Umbilical cord (tissue), 2 donors: ENCODE results near the gene TMEM201. TPM values are rescaled to one million over a fixed set of nuclear protein-coding genes. Genes with fewer than 3 reads are reported as not detected.
"Not testable (repeated sequence)": the region's sequence is repeated elsewhere in the genome, so short reads cannot be mapped to it uniquely, and the experiment has no call there.

Experiments used
- DNase-seq: peaks from one replicate; pipeline ENCODE4 v3.0.0-alpha.2; 2015; ENCODE audit warnings: low spot score
- total RNA-seq: library from RNA; depleted of rRNA; stranded (reverse); fragments of >200 nt; gene quantifications from one replicate; pipeline ENCODE4 v1.2.3, GENCODE V29; 2014; ENCODE audit warnings: low replicate concordance; ENCODE audit not compliant: insufficient read depth

The TMEM201 gene, protein sequence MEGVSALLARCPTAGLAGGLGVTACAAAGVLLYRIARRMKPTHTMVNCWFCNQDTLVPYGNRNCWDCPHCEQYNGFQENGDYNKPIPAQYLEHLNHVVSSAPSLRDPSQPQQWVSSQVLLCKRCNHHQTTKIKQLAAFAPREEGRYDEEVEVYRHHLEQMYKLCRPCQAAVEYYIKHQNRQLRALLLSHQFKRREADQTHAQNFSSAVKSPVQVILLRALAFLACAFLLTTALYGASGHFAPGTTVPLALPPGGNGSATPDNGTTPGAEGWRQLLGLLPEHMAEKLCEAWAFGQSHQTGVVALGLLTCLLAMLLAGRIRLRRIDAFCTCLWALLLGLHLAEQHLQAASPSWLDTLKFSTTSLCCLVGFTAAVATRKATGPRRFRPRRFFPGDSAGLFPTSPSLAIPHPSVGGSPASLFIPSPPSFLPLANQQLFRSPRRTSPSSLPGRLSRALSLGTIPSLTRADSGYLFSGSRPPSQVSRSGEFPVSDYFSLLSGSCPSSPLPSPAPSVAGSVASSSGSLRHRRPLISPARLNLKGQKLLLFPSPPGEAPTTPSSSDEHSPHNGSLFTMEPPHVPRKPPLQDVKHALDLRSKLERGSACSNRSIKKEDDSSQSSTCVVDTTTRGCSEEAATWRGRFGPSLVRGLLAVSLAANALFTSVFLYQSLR
- 3.6 TPM for total RNA-seq

DNA sequence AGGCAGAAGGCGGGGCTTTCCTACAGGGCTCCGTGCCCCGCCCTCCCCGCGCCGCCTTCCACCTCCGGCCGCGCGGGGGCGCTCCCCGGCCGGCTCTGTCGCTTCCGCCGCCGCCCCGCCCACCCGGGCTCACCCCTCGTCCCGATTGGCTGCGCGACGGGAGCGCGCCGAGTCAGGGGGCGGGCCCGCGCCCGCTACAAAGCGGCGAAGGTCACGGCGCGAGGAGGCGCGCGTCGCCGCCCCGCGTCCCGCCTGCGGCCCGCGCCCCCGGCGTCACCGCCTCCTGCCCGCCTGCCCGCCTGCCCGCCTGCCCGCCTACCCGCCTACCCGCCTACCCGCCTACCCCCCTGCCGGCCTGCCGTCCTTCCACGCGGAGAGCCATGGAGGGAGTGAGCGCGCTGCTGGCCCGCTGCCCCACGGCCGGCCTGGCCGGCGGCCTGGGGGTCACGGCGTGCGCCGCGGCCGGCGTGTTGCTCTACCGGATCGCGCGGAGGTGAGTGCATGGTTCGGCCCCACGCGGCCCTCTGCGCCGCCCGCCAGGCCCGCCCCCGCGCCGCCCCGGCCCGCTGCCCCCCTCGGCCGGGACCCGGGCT is at the start of gene TMEM201:
TMEM201 (plus strand) TSS at position 361 of the 593 bp plus-strand sequence; CDS start at position 381, 20 bp downstream.
- peak; percentile 93 for DNase-seq

DNA sequence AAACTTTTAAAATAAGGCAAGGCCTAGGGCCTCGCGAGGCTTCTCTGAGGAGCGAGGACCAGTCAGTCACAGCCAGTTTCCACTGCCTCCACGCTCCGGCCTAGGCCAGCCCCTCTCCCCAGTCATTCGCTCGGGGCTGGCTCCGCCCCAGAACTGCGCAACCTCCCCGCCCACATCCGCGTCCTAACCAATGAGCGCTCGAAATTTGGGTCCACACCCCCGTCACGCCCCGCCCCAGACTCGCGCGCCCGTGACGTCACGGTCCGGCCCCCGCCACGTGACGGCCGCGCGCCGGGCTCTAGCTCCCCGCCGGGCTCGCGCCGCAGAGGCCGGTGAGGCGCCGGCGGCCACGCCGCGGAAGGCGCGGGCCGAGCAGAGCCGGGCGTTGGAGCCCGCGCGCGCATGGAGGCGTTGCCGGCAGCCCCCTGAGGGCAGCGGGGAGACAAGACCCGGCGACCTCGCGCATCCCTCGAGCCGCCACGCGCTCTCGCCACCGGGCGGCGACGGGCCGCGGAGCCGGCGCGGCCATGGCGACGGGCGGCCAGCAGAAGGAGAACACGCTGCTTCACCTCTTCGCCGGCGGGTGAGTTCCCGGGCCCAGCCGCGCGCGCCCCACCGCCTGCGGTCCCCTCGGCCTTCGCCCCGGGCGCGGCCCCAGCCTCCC is 49.4 kb upstream of the TMEM201 start, which contains the start of gene SLC25A33:
SLC25A33 (plus strand) TSS at position 301 of the 664 bp plus-strand sequence; CDS start at position 528, 227 bp downstream.
- DNase-seq = peak; percentile 99

DNA sequence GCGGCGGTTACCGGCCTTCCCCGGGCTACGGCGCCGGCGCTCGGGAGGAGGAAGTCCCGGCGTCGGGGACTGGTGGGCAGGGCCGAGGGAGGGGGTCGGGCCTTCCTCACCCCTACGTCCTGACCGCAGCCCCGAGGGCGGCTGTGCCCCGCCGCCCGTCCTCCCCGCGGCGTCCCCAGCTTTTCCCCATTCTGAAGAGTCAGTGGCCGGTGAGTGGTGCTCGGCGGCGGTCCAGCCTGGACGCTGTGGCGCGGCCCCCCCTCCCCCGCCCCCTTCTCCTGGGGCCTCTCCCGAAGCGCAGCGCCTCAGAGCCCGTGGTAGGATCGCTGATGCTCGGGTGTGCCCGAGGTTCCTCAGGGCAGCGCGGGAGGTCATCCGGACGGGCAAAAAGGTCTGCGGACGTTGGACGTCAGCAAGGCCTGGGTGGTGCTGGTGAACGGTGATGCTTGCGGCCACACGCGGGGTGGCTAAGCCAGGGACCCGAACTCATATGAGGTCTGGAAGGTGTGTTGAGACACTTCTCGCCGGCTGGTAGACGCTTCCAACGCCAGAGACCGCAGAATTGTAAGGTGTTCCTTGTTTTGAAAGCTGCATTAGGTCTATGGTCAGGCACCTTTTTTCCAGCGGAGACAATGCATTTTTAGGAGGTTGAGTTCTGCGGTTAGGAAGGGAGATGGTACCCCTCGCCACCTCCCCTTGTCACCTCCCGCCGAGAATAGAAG is 48.7 kb upstream of the TMEM201 start:
- peak; percentile 51 for DNase-seq

DNA sequence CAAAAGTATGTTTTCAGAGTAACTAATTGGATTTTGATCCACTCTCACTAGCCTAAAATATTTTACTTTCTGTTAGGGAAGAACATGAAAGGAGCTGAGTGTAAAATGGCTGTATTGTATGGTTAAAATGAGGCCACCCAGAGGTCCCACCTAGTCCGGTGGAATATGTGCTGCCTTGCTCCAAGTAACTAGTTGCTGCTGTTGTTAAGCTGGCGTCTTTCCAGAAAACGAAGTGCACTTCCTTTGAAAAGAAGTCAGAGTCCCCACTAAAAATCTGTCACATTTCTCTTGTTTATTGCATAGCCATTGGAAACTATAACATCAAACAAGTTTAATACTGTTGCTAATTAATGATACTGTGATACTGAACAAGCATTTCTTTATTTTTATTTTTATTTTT is 46.3 kb upstream of the TMEM201 start:
- DNase-seq = peak; percentile 37

DNA sequence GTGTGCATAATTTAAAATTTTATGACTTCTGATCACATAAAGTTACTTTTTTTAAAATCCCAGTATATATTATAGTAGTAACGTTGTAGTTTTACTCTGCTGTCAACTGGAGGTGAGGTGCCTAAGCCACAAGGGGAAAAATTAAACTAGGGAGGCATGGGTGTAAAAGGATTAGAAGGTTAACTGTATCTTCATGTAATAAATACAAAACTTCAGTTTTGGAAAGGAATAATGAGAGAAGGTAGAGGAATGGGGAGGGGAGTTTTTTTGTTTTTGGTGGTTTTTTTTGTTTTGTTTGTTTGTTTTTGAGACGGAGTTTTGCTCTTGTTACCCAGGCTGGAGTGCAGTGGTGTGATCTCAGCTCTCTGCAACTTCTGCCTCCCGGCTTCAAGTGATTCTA is 43.8 kb upstream of the TMEM201 start:
- no peak for DNase-seq

DNA sequence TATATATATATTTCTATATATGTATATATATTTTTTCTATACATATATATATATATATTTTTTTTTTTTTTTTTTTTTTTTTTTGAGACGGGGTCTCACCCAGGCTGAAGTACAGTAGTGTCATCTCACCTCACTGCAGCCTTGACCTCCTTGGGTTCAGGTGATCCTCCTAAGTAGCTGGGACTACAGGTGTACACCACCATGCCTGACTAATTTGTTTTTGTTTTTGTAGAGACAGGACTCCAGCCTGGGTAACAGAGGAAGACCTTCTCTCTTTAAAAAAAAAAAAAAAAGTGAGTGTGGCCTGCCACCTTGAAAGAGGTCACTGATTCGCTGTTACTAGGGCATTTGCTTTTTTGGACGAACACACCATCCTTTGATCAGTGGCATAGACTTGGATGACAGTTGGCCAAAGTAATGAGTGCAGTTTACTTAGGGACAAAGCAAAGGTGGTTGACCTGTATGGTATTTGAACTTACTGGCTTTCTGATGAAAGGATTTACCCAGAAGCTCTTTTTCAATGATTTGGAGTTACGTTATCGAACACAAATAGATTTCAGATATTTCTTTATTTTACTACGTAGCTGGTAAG is 38.7 kb upstream of the TMEM201 start:
- no peak for DNase-seq

DNA sequence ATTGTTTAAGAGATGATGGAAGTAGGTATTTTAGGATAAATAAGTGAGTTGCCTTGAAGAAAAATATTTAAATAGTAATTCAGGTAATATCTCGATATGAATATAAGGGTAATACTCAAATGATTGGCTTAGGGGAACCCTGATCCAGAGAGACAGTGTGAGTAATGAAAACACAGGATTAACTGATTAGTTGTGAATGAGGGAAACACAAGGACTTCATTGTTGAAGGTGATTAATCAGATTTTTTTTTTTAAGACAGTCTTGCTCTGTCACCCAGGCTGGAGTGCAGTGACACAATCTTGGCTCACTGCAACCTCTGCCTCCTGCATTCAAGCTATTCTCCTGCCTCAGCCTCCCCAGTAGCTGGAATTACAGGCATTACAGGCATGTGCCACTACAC is 36.7 kb upstream of the TMEM201 start:
- no peak for DNase-seq

DNA sequence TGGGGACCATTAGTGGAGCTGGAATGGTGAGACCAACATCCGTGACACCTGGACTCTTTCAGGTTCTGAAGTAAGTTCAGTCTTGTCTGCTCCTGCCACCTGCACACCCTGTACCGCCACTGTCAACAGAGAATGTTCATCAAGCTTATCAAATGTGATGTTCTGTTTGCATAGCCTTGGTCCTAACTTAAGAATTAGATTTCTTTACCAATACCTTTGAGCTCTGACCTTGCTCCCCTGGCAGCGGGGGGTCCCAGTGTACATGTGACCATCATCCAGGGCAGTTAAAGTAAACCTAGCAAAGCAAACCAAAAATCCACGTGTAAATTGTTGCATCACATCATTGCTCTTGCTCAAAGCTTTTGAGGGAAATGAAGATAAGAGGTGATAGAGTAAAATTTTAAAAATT is 35.0 kb upstream of the TMEM201 start:
- DNase-seq = no peak

DNA sequence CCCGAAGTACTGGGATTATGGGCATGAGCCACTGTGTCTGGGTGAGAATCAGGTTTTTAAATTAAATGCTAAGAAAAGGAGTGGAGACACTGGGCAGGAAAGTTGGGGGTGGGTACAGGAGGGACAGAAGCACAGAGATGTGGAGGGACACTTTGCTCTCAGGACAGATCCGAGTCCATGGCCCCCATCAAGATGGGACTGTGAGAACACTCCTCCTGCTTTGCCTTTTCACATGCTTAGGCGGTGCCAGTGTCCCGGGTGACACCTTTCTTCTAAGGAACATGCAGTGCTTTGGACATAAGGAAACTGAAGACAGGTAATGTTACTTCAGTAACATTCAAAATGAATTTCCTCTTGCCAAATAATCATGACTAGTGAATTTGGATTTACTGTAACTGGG is 32.8 kb upstream of the TMEM201 start:
- DNase-seq = no peak

DNA sequence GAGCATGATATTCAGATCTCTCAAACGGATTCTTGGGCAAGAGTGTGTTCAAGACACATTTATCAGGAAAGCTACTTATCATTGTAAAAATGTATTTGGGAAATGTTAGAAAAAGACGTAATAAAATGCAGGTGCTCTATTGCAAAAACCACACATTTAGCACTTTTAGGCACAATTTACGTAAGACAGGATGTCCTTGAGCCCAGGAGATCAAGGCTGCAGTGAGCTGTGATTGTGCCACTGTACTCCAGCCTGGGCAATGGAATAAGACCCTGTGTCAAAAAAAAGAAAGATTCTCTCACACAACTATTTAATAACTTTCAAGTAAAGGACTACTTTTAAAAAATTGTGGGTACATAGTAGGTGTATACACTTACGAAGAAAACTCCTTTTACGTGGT is 31.1 kb upstream of the TMEM201 start:
- no peak for DNase-seq

DNA sequence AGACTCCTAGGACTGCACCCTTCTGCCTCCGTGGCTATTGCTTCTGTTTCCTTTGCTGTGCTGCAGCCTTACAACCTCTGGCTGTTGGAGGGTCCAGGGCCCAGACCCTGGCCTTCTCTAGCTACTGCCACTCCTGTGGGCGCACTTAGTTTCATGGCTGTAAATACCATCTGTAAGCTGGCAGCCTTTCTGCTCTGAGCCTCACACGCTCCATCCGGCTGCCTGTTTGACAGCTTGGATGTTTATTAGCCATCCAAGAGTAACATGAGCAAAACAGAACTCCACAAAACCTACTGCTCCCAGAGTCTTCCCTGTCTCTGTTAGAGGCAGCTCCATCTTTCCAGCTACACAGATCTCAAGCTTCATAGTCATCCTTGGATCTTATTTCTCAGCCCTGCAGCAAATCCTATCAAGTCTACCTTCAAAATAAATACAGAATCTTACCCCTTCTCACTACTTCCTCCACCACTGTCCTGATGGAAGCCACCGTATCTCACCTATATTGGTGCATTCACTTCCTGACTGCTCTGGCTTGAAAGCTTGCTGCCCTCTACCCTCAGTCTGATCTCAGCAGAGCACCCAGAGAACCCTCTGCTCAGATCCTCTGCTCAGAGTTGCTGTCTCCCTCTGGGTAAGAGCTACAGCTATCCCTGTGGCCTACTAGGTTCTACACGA is 30.3 kb upstream of the TMEM201 start:
- no peak for DNase-seq

DNA sequence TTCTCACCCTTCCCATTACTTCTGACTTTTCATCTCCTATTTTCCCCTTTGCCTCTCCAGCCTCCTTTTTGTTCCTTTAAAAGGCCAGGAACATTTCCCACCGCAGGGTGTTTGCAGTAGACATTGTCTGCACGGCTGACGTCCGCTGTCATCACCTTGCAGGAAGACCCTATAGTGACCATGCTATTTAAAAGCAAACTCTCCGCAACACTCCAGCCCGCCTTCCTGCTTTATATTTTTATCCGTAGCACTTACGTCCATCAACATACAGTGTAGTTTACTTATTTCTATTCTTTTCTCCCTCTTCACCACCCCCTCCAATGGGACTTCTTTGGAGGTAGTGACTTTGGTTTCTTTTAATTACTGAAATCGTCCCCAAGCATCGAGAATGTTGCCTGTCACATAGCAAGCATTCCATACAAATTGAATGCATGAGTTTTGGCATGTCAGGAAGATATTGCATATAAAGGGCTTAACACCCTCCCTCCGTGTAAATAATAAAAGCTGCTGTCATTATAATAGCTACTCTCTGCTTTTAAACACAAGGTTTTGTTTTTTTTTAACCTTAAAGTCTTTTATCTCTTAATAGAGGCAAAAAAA is 29.7 kb upstream of the TMEM201 start:
- no peak for DNase-seq

DNA sequence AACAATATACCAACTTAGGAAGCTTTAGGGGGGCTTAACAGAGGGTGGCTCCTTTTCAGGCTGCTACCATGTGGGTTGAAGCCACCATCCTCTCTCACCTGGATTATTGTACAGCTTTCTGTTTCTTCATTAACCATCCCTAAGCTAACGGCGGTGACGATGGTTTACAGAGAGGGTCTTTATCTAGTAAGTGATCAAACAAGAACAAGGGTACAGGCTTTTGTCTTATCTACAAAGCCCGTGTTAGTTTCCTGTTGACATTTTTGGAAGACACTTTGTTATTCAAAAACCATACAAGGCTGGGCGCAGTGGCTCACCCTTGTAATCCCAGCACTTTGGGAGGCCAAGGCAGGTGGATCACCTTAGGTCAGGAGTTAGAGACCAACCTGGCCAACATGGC is 29.0 kb upstream of the TMEM201 start:
- DNase-seq = no peak

DNA sequence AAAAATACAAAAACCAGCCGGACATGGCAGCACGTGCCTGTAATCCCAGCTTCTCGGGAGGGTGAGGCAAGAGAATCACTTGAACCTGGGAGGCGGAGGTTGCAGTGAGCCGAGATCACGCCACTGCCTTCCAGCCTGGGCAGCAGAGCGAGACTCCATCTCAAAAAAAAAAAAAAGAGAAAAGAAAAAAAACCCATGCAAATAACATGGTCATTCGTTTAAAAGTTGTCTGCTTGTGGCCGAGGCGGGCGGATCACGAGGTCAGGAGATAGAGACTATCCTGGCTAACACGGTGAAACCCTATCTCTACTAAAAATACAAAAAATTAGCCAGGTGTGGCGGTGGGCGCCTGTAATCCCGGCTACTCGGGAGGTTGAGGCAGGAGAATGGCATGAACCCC is 28.6 kb upstream of the TMEM201 start:
- DNase-seq = not testable (repeated sequence)

DNA sequence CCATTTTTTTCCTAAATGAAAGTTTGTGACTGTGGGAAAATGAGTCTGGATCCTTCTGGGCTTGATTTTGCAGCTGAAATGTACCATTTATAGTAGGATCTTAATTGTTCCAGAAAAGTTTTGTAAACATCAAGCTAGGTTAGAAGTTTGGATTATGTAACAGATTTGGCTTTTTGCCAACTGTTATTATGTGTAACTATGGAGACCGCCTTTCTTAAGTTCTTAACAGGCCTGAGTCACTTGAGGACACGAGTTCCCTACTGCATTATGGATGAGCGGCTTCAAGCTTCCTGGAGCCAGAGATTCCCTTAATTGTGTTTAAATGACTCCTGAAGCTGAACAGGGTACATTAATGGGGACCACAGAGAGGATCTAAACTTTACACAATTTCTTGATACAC is 27.3 kb upstream of the TMEM201 start:
- peak; percentile 45 for DNase-seq

DNA sequence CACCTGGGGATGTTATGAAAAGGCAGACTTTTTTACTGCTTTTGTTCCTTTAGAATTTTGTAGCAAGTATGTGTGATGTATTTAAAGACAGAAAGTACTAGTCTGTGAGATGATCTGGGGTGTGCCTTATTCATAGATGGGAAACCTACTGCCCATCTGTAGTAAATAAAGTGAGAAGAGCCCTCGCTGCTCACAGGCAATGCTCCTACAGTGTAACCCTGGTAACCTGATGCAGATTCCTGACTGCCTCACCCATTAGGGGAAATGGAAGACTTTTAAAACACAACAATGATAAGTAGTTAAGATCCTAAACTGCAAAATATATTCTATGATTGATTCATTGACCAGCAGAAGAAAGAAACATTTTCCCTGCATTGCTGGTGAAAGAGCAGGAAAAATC is 19.4 kb upstream of the TMEM201 start:
- no peak for DNase-seq

DNA sequence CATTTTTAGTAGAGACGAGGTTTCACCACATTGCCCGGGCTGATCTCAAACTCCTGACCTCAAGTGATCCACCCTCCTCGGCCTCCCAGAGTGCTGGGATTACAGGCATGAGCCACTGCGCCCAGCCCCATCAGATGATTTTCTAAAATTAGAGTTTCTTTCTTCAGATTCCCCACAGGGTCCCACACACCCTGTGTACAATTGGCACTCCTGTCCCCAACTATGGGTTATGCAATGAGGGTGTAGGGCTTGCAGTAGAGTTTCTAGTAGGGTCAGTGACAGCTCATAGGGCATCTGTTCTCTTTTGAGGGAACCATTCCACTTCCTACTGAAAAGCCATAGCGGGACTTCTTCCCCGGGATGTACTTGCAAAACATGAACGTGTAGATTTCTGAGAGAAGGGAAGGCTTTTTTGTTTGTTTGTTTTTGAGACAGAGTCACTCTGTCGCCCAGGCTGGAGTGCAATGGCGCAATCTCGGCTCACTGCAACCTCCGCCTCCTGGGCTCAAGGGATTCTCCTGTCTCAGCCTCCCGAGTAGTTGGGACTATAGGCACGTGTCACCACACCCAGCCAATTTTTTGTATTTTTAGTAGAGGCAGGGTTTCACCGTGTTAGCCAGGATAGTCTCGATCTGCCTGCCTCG is 17.7 kb upstream of the TMEM201 start:
- DNase-seq = not testable (repeated sequence)

DNA sequence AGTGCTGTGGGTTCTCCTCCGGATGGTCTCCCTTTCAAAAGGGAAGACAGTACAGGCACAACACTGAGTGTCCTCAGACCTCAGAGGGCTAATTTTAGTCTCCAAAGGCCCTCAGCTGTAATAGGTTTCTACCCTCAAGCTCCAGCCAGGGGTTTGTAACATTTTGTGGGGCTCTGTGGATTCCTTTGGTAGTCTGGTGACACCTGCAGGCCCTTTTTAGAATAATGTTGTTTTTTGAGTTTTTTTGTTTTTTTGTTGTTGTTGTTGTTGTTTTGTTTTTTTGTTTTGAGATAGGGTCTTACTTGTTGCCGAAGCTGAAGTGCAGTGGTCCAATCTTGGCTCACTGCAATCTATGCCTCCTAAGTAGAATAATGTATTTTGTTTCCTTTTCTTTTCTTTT is 15.0 kb upstream of the TMEM201 start:
- DNase-seq = peak; percentile 21

DNA sequence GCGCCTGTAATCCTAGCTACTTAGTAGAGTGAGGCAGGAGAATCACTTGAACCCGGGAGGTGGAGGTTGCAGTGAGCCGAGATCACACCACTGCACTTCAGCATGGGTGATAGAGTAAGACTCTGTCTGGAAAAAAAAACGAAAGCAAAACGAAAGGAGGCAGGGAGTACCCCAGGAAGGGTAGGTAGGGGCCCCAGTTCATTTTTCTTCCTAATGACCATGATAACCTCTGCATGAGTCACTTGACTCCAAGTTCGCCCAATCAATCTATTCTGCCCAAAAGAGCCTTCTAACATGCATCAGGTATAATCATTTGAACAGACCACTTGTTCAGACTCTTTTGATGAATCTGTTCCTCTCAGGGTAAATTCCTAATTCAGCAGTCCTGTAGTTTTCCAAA is 13.2 kb upstream of the TMEM201 start:
- no peak for DNase-seq
